ENCODE results near the gene TMEM267.

DNA sequence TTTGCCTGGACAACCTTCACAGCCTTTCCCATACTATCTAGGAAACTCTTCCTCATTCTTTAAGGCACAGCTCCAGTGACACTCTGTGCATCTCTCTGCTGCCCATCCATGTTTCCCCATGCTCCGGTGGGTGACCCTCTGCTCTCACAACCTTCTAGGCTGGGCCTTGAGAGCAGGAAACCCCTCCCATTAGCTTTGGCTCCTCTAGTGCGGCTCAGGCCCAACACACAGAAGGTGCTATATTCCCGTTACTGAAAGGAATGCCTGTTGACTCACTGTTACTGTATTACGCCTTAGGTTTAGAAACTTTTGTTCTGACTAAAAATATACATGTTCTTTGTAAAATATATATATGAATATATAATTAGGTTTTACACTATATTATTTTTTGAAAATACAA lies 63.4 kb downstream of the TMEM267 start:
- TF ChIP-seq, protein P1, sequence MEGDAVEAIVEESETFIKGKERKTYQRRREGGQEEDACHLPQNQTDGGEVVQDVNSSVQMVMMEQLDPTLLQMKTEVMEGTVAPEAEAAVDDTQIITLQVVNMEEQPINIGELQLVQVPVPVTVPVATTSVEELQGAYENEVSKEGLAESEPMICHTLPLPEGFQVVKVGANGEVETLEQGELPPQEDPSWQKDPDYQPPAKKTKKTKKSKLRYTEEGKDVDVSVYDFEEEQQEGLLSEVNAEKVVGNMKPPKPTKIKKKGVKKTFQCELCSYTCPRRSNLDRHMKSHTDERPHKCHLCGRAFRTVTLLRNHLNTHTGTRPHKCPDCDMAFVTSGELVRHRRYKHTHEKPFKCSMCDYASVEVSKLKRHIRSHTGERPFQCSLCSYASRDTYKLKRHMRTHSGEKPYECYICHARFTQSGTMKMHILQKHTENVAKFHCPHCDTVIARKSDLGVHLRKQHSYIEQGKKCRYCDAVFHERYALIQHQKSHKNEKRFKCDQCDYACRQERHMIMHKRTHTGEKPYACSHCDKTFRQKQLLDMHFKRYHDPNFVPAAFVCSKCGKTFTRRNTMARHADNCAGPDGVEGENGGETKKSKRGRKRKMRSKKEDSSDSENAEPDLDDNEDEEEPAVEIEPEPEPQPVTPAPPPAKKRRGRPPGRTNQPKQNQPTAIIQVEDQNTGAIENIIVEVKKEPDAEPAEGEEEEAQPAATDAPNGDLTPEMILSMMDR (IDR thresholded peaks at IDR 0.05) = no peak
- no peak for TF ChIP-seq POLR2A (IDR thresholded peaks at IDR 0.05)
